Thoracic aorta (tissue), 2 donors: Measurements from ENCODE around the gene RRBP1. TPM values are rescaled to one million over a fixed set of nuclear protein-coding genes. Genes with fewer than 3 reads are reported as not detected.

Experiments
- ATAC-seq: fragments of 150-250 bp; one replicate; pipeline ENCODE4 v1.8.0; 2017; ENCODE audit warnings: low read depth; ENCODE audit not compliant: insufficient number of reproducible peaks, low FRiP score
- DNase-seq: peaks from one replicate; pipeline ENCODE4 v3.0.0-alpha.2; 2020; ENCODE audit warnings: low spot score
- H3K27ac ChIP-seq, 2 donors: fragments of 200-600 bp; sonication (generic); 1 replicate in 1 of 2; 2 replicates in 1 of 2; pipeline ENCODE4 v1.5.1; 2016; ENCODE audit warnings: mild to moderate bottlenecking in 2 of 2, moderate library complexity in 2 of 2
- H3K27me3 ChIP-seq: fragments of 200-600 bp; sonication (generic); replicated peaks from 2 replicates; pipeline ENCODE4 v1.6.0; 2016; ENCODE audit warnings: mild to moderate bottlenecking; ENCODE audit not compliant: insufficient read depth
- H3K36me3 ChIP-seq: fragments of 200-600 bp; sonication (generic); one replicate; pipeline ENCODE4 v1.5.1; 2016
- H3K4me1 ChIP-seq, 2 donors: fragments of 200-600 bp; sonication (generic); 1 replicate in 1 of 2; 2 replicates in 1 of 2; pipeline versions ENCODE4 v1.5.1 to v1.6.0; 2016; ENCODE audit warnings: low read depth in 2 of 2, mild to moderate bottlenecking in 1 of 2; ENCODE audit not compliant: control insufficient read depth in 1 of 2
- H3K4me3 ChIP-seq: fragments of 200-600 bp; sonication (generic); 2 replicates; pipeline ENCODE4 v1.5.1; 2016; ENCODE audit warnings: mild to moderate bottlenecking
- H3K9me3 ChIP-seq: fragments of 200-600 bp; sonication (generic); 2 replicates; pipeline ENCODE4 v1.5.1; 2016
- total RNA-seq, 2 donors: library from RNA; depleted of rRNA; stranded (reverse); fragments of >200 nt; gene quantifications; one replicate each; pipeline versions ENCODE4 v1.1.0 to v1.2.3, GENCODE V29; 2016
- TF ChIP-seq, protein P1 (sequence below): fragments of 200-600 bp; sonication (generic); IDR thresholded peaks from one replicate; pipeline ENCODE4 v1.5.1; 2019; ENCODE audit warnings: antibody characterized with exemption

Gene RRBP1
- total RNA-seq, 2 donors from 2014 or later: 113 to 163 TPM

DNA sequence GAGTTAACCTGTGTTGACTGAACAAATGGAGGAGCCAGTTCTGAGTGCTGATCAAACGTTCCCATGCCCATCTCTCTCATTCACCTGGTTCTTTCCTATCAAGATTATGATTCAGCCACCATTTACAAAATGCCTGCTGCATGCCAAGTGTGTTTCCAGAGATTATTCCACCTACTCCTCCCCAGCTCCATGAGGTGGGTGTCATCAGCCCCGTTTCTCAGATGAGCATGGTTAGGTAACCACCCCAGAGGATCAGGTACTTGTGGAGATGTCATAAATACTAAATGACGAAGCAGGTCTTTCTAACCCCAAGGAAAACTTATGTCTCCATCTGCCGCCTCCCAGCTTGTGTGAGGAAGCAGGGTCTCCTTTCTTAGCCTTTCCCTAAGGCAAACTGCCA, 19.8 kb upstream of the RRBP1 start:
- H3K4me1 ChIP-seq: no peaks in the 10 kb centered on the region
- no peaks in the 10 kb centered on the region for H3K9me3 ChIP-seq
- TF ChIP-seq, protein P1, sequence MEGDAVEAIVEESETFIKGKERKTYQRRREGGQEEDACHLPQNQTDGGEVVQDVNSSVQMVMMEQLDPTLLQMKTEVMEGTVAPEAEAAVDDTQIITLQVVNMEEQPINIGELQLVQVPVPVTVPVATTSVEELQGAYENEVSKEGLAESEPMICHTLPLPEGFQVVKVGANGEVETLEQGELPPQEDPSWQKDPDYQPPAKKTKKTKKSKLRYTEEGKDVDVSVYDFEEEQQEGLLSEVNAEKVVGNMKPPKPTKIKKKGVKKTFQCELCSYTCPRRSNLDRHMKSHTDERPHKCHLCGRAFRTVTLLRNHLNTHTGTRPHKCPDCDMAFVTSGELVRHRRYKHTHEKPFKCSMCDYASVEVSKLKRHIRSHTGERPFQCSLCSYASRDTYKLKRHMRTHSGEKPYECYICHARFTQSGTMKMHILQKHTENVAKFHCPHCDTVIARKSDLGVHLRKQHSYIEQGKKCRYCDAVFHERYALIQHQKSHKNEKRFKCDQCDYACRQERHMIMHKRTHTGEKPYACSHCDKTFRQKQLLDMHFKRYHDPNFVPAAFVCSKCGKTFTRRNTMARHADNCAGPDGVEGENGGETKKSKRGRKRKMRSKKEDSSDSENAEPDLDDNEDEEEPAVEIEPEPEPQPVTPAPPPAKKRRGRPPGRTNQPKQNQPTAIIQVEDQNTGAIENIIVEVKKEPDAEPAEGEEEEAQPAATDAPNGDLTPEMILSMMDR: no peak
- ATAC-seq: no peak
- H3K27ac ChIP-seq: no peak overlapping the region
- H3K27me3 ChIP-seq: no peaks in the 10 kb centered on the region
- H3K36me3 ChIP-seq: no peaks in the 10 kb centered on the region
- no peak for DNase-seq
- no peak overlapping the region for H3K4me3 ChIP-seq

DNA sequence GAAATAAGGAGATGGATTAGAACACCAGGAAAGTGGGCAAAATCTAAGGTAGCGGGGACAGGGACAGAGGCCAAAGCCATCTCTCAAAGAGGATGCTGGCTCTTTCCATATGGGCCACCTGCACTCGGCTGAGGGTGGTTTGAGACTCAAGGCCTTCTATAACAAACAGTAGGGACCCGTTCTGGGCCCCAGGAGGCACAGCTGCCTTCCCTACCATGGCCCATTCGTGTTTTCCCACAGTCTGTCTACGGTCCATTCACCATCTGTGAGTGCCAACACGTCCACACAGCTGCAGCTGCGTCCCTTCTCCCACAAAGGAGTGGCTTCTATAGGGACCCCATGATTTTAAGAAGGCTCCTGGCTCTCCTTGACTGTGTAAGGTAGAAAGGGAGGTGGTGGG, 18.6 kb upstream of the RRBP1 start:
- no peaks in the 10 kb centered on the region for H3K27me3 ChIP-seq
- no peaks in the 10 kb centered on the region for H3K36me3 ChIP-seq
- H3K4me3 ChIP-seq: no peak overlapping the region
- TF ChIP-seq, protein P1: no peak
- no peaks in the 10 kb centered on the region for H3K9me3 ChIP-seq
- DNase-seq (no peak), ATAC-seq (no peak)
- no peaks in the 10 kb centered on the region for H3K4me1 ChIP-seq
- H3K27ac ChIP-seq: no peak overlapping the region

DNA sequence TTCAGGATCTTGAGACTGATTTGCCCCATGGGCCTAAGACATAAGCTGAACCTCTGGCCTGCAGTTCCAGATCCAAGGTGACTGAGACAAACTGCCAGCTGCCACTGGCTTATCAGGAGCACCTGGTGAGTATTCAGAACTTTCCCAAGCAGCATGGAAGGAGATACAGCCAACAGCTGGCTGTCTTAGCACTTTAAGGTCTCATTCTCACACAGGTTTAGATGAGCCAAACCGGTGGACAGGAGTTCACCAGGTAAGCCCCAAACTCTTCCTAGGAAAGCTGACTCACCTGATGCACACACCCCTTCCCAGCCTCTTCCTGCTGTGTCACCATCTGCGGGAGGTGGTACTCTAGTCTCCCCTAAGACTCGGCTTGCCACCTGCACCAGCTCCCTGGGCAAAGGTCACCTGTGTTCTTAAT, 17.9 kb upstream of the RRBP1 start, which contains the start of gene BANF2:
TSS of gene BANF2 (plus strand) at position 36 of the 421 bp plus-strand sequence. CDS start 25,060 bp downstream, outside the sequence.
- no peaks in the 10 kb centered on the region for H3K27me3 ChIP-seq
- no peaks in the 10 kb centered on the region for H3K4me1 ChIP-seq
- ATAC-seq: no peak
- DNase-seq: no peak
- H3K9me3 ChIP-seq: no peaks in the 10 kb centered on the region
- no peaks in the 10 kb centered on the region for H3K36me3 ChIP-seq
- no peak within 1 kb of the TSS for H3K4me3 ChIP-seq
- TF ChIP-seq, protein P1: no peak
- H3K27ac ChIP-seq: no peak within 1 kb of the TSS

DNA sequence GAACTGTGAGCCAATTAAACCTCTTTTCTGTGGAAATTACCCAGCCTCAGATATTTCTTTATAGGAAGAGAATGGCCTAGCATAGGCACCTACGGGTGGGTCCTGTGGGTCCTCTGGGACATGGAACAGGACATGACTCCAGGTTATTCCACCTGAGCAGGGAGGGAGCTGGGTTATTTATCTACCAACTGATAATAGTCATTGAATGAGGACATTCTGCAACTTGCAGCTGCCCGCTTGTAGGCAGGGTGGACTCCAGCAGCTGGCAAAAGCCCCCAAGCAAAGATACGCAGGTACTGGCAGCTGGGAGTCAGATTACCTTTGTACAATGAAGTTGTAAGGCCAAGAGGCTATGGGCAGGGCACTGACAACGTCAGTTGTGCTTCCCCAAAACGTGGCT, 16.3 kb upstream of the RRBP1 start:
- TF ChIP-seq, protein P1: no peak
- Histone ChIP-seq H3K36me3 (no peaks in the 10 kb centered on the region), H3K9me3 (no peaks in the 10 kb centered on the region), H3K27me3 (no peaks in the 10 kb centered on the region), H3K4me1 (peaks cover 0 to 6% of the 10 kb centered on the region in 2 donors), H3K4me3 (no peak overlapping the region), H3K27ac (no peak overlapping the region)
- DNase-seq (no peak), ATAC-seq (no peak)

DNA sequence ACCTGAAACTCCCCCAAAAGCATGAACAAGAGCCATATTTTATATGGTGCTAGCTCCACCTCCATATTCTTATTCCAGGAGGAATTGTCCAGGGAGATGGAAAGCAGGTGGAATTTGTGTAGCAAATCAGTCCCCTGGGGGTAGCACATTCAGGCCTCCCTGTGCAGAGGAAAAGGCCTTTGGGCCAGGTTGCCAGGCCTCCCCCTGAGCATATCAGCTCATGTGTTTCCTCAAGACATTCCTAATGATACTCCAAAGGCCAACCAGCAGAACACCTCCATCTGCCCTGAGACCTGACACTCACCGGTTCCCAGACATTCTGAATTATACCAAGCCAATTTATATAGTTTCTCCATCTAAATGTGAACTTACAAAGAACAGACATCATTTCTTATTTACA, 15.1 kb upstream of the RRBP1 start:
- Histone ChIP-seq H3K4me3 (no peak overlapping the region), H3K36me3 (no peaks in the 10 kb centered on the region), H3K4me1 (peaks cover 0 to 15% of the 10 kb centered on the region in 2 donors), H3K27me3 (no peaks in the 10 kb centered on the region), H3K27ac (no peak overlapping the region), H3K9me3 (no peaks in the 10 kb centered on the region)
- DNase-seq: no peak
- TF ChIP-seq, protein P1: no peak
- no peak for ATAC-seq
